K562 (cell line): Measurements from ENCODE around the gene SRGAP3. TPM values are rescaled to one million over a fixed set of nuclear protein-coding genes. Genes with fewer than 3 reads are reported as not detected.
A peak's percentile ranks its signal among the peaks of the same experiment; 100 is the strongest.

Source experiments
- ATAC-seq: fragments of 200-7000 bp; cut with Tn5 transposase; 3 replicates; pipeline ENCODE4 v1.9.1; 2020; ENCODE audit warnings: moderate library complexity
- BruUV-seq: library from RNA; stranded (reverse); fragments of 400-500 nt; replicated peaks from 2 replicates; lab custom pipeline; 2021; lab: Mats Ljungman, UMichigan
- CTCF ChIA-PET: fragments of 300-600 bp; formaldehyde crosslinking; extraction: SDS; loops from one replicate; lab custom pipeline; 2021; ENCODE audit warnings: low intra/inter-chr PET ratio; lab: Yijun Ruan, JAX
- POLR2A ChIA-PET: fragments of 300-600, 350-650 bp; sonication (Branson Sonifier 250); formaldehyde crosslinking; extraction: SDS; loops from one replicate; lab custom pipeline; 2021; ENCODE audit warnings: antibody characterized with exemption, inconsistent platforms; lab: Yijun Ruan, JAX
- DNase-seq, 4 experiments: peaks; one replicate each; pipeline versions ENCODE4 v3.0.0 to v3.0.0-alpha.2; 2011 to 2018; ENCODE audit warnings: low spot score in 3 of 4, mixed read lengths in 3 of 4; ENCODE audit errors: extremely low read depth in 1 of 4
- FAIRE-seq: peaks from 2 replicates; lab custom pipeline; 2011; peaks lifted over from hg19 to GRCh38; lab: Jason Lieb, UNC
- H2AFZ ChIP-seq: 2 replicates; pipeline ENCODE4 v1.6.0; 2011; ENCODE audit warnings: low read depth, low read length, control low read depth, inconsistent platforms
- H3K27ac ChIP-seq: fragments of 200-600 bp; 3 replicates; pipeline ENCODE4 v1.8.0; 2011; ENCODE audit warnings: low read depth, mild to moderate bottlenecking, control low read depth, inconsistent platforms, low read length, moderate library complexity, mixed read lengths; ENCODE audit errors: extremely low read depth
- H3K27me3 ChIP-seq, 2 experiments: fragments of 300-600 bp in 1 of 2; 2 replicates in 1 of 2; 3 replicates in 1 of 2; pipeline versions ENCODE4 v1.6.0 to v1.8.0; 2011; ENCODE audit warnings: inconsistent platforms in 2 of 2, low read length in 2 of 2, mild to moderate bottlenecking in 1 of 2, mixed read lengths in 1 of 2, moderate library complexity in 1 of 2; ENCODE audit not compliant: control insufficient read depth in 2 of 2, insufficient read depth in 2 of 2
- H3K36me3 ChIP-seq: fragments of 300-600 bp; 3 replicates; pipeline ENCODE4 v1.8.0; 2011; ENCODE audit warnings: mild to moderate bottlenecking, low read length, inconsistent platforms; ENCODE audit not compliant: control insufficient read depth, insufficient read depth
- H3K4me1 ChIP-seq, 2 experiments: fragments of 200-600 bp in 1 of 2; replicated peaks in 1 of 2; 2 replicates in 1 of 2; 3 replicates in 1 of 2; pipeline versions ENCODE4 v1.5.1 to v1.8.0; 2011; ENCODE audit warnings: inconsistent platforms in 2 of 2, low read length in 2 of 2, mild to moderate bottlenecking in 1 of 2, mixed read lengths in 1 of 2, moderate library complexity in 1 of 2; ENCODE audit not compliant: control insufficient read depth in 2 of 2, insufficient read depth in 2 of 2
- H3K4me2 ChIP-seq: 2 replicates; pipeline ENCODE4 v1.6.1; 2011; ENCODE audit warnings: low read length, control low read depth, inconsistent platforms, mixed read lengths; ENCODE audit not compliant: insufficient read depth
- H3K4me3 ChIP-seq: fragments of 200-600 bp; sonication (generic), shearing (Covaris generic); 2 replicates; pipeline ENCODE4 v1.5.1; 2016; ENCODE audit warnings: control low read depth, inconsistent platforms
- H3K79me2 ChIP-seq: fragments of 200-600 bp; 3 replicates; pipeline ENCODE4 v1.8.0; 2011; ENCODE audit warnings: low read length, inconsistent platforms; ENCODE audit not compliant: control insufficient read depth, insufficient read depth
- H3K9ac ChIP-seq, 2 experiments: 2 replicates each; pipeline versions ENCODE4 v1.6.0 to v1.6.1; 2011; ENCODE audit warnings: low read depth in 2 of 2, low read length in 2 of 2, control low read depth in 1 of 2, inconsistent platforms in 1 of 2, mild to moderate bottlenecking in 1 of 2, mixed read lengths in 1 of 2; ENCODE audit not compliant: insufficient read depth in 1 of 2
- H3K9me1 ChIP-seq: one replicate; pipeline ENCODE4 v1.6.0; 2011; ENCODE audit warnings: inconsistent platforms, mild to moderate bottlenecking, low read length, moderate library complexity; ENCODE audit not compliant: control insufficient read depth, insufficient read depth
- H3K9me3 ChIP-seq: replicated peaks from 2 replicates; pipeline ENCODE4 v1.5.1; 2011; ENCODE audit warnings: low read depth, low read length, inconsistent platforms; ENCODE audit not compliant: control insufficient read depth, insufficient read depth
- H4K20me1 ChIP-seq: replicated peaks from 2 replicates; pipeline ENCODE4 v1.6.1; 2011; ENCODE audit warnings: low read length, inconsistent platforms, mixed read lengths; ENCODE audit not compliant: control insufficient read depth, insufficient read depth
- BMI1 ChIP-seq: fragments of 150-350 bp; IDR thresholded peaks from 2 replicates; pipeline ENCODE4 v1.6.1; 2014; ENCODE audit warnings: low read length
- CHD1 ChIP-seq: fragments of 200-600 bp; sonication (generic); IDR thresholded peaks from one replicate; pipeline ENCODE4 v1.6.1; 2012; ENCODE audit warnings: mild to moderate bottlenecking, moderate library complexity, low read length, inconsistent platforms
- CTCF ChIP-seq, 3 experiments: IDR thresholded peaks in 2 of 3; conservative IDR thresholded peaks in 1 of 3; 2 replicates each; pipeline ENCODE4 v1.5.1; 2011 to 2012; ENCODE audit warnings: low read length in 3 of 3, mild to moderate bottlenecking in 3 of 3, control low read depth in 2 of 3, improper control_type of control experiment in 1 of 3, inconsistent platforms in 1 of 3, low read depth in 1 of 3, mixed read lengths in 1 of 3, moderate library complexity in 1 of 3; ENCODE audit not compliant: insufficient read depth in 2 of 3
- DNMT1 ChIP-seq: fragments of 450-650 bp; IDR thresholded peaks from 2 replicates; pipeline ENCODE4 v1.6.1; 2016; ENCODE audit warnings: antibody characterized with exemption, mild to moderate bottlenecking
- E2F5 ChIP-seq: sonication (generic); formaldehyde crosslinking; IDR thresholded peaks from 2 replicates; pipeline ENCODE4 v1.8.0; 2022; ENCODE audit warnings: mild to moderate bottlenecking, missing genetic modification reagents
- FOS ChIP-seq: IDR thresholded peaks from 3 replicates; pipeline ENCODE4 v1.6.1; 2011; ENCODE audit not compliant: insufficient read length; ENCODE audit errors: extremely low read depth
- MAFG ChIP-seq: fragments of 450-650 bp; conservative IDR thresholded peaks from 2 replicates; pipeline ENCODE4 v1.6.1; 2016; ENCODE audit warnings: missing genetic modification characterization, missing compliant biosample characterization
- NFIX ChIP-seq: fragments of 250-450 bp; sonication (Bioruptor Pico); IDR thresholded peaks from 2 replicates; pipeline ENCODE4 v1.4.0; 2020; ENCODE audit warnings: low read depth, mild to moderate bottlenecking, moderate library complexity
- NR0B1 ChIP-seq: fragments of 450-650 bp; IDR thresholded peaks from one replicate; pipeline ENCODE4 v1.6.1; 2018; ENCODE audit warnings: mild to moderate bottlenecking, moderate library complexity; ENCODE audit not compliant: partially characterized antibody
- RNF2 ChIP-seq: sonication (generic); IDR thresholded peaks from 2 replicates; pipeline ENCODE4 v1.6.1; 2016
- SAP30 ChIP-seq: fragments of 200-600 bp; sonication (generic); IDR thresholded peaks from 2 replicates; pipeline ENCODE4 v1.6.1; 2012; ENCODE audit warnings: borderline replicate concordance, low read depth, mild to moderate bottlenecking, moderate library complexity, low read length, control low read depth, inconsistent platforms; ENCODE audit not compliant: insufficient read depth, poor library complexity, severe bottlenecking
- ZNF165 ChIP-seq: fragments of 250-450 bp; sonication (Bioruptor Pico); IDR thresholded peaks from 2 replicates; pipeline ENCODE4 v1.4.0; 2020; ENCODE audit warnings: borderline replicate concordance
- ZNF354B ChIP-seq: fragments of 250-450 bp; sonication (Bioruptor Pico); IDR thresholded peaks from 2 replicates; pipeline ENCODE4 v1.4.0; 2020
- WGBS: fragments of 100-300 bp; shearing (Covaris generic); methylation state at CpG from one replicate; pipeline ENCODE4 v1.1.6; 2016; ENCODE audit warnings: low coverage, mixed read lengths; ENCODE audit not compliant: insufficient coverage; ENCODE audit errors: missing lambda C conversion rate; 5-methylcytosine and 5-hydroxymethylcytosine counted together
- in situ Hi-C: fragments of 300-500 bp; cut with MboI; formaldehyde crosslinking; loops from 4 replicates; pipeline ENCODE4 v1.15.0; 2018; ENCODE audit warnings: inconsistent platforms, mixed read lengths
- intact Hi-C: fragments of 100-400 bp; cut with micrococcal nuclease; formaldehyde crosslinking; loops from 2 replicates; pipeline ENCODE4 v1.14.2; 2022
- polyA plus RNA-seq, 8 experiments: library from polyadenylated mRNA; depleted of rRNA in 4 of 8; stranded (reverse) in 5 of 8; unstranded in 3 of 8; fragments of >200 nt; fragmentation: Nextera tagmentation in 2 of 8; fragmentation: Illumina TruSeq in 1 of 8; extraction: Ambion mirVana in 2 of 8; extraction: Trizol in 1 of 8; gene quantifications; 2 replicates each; pipeline versions ENCODE4 v1.2.1 to v1.2.3, GENCODE V29; 2011 to 2014; ENCODE audit warnings: inconsistent platforms in 1 of 8, missing spikeins in 1 of 8
- total RNA-seq, 7 experiments: library from RNA; depleted of rRNA in 6 of 7; stranded (reverse); fragments of >200 nt in 6 of 7; fragmentation: Illumina TruSeq in 2 of 7; extraction: Trizol in 2 of 7; gene quantifications; 2 replicates each; pipeline versions ENCODE4 v1.2.1 to v1.2.3, GENCODE V29; 2011 to 2021; ENCODE audit warnings: low replicate concordance in 1 of 7

The SRGAP3 gene
- total and polyA plus RNA-seq, 9 of the 15 experiments (the other 6 are each of a cell fraction or from before 2014, with no cell fraction given): 0.11 to 0.85 (median 0.35) TPM; not detected in 2

- TF ChIP-seq NR0B1 (no peak), E2F5 (CRISPR knock-in tag) (no peak), FOS (no peak), BMI1 (no peak), SAP30 (no peak), ZNF354B (CRISPR knock-in tag) (no peak), DNMT1 (no peak), ZNF165 (CRISPR knock-in tag) (no peak)
Observed at GRCh38 chr3:9201955-9202354, 47.5 kb downstream of the SRGAP3 start (continued).

GRCh38 chr3:9201266-9201665 lies 48.2 kb downstream of the SRGAP3 start:
- peaks cover 4 to 6% of the 10 kb centered on the region in 2 experiments for H3K4me1 ChIP-seq
- FAIRE-seq (no peak), DNase-seq (no peak), ATAC-seq (peak; percentile 38; the same call in 1 of the 3 replicates)
- no peak overlapping the region for H2AFZ ChIP-seq
- ChIA-PET POLR2A (interaction anchor here (0.6 kb wide), 1 partner anchor 34 kb away, joined by 3 read pairs; no protein-coding TSS in a partner anchor), CTCF (no interaction called here)
- H3K36me3 ChIP-seq: no peaks in the 10 kb centered on the region
- no peak overlapping the region for H3K4me2 ChIP-seq
- intact Hi-C loops (no loop called here), in situ Hi-C loops (no loop called here)
- H3K9me1 ChIP-seq: no peaks in the 10 kb centered on the region
- no peaks in the 10 kb centered on the region for H3K9me3 ChIP-seq
- H3K27me3 ChIP-seq: peaks cover 13 to 37% of the 10 kb centered on the region in 2 experiments
- BruUV-seq: no TSS peak
- H3K27ac ChIP-seq: no peak overlapping the region
- H4K20me1 ChIP-seq: no peaks in the 10 kb centered on the region
- TF ChIP-seq CTCF (IDR thresholded peaks at IDR 0.05 in 2 of 3, conservative IDR thresholded peaks at IDR 0.05 in 1 of 3; ENCODE audit: insufficient read depth in 2 of 3, low read depth in 1 of 3, low read length in 3 of 3) (0 out of 6 replicates have a peak, but pooled peaks of 1 of the 3 experiments have one; percentile 2), MAFG (tag) (0 out of 2 replicates have a peak, but pooled peaks have one; percentile 15), NFIX (CRISPR knock-in tag) (no peak), CHD1 (no peak), RNF2 (no peak)
- no peak overlapping the region for H3K4me3 ChIP-seq
- H3K9ac ChIP-seq: no peak overlapping the region
- 2% methylated on average over 5 of the region's 5 CpGs for WGBS
- H3K79me2 ChIP-seq: no peaks in the 10 kb centered on the region
